Measurements from ENCODE around the gene TLE6. TPM values are rescaled to one million over a fixed set of nuclear protein-coding genes. Genes with fewer than 3 reads are reported as not detected.

The TLE6 gene
- total and polyA plus RNA-seq, 2 of the 13 experiments (the other 11 are each of a cell fraction or from before 2014, with no cell fraction given): 0.24 to 5.5 TPM

- TF ChIP-seq ZNF407 (CRISPR knock-in tag; IDR thresholded peaks at IDR 0.05; ENCODE audit: not compliant biosample characterization) (no peak), ZNF430 (CRISPR knock-in tag; IDR thresholded peaks at IDR 0.05) (no peak), ZNF354B (CRISPR knock-in tag; IDR thresholded peaks at IDR 0.05) (0 out of 2 replicates have a peak, but pooled peaks have one; percentile 65), CC2D1A (CRISPR knock-in tag; IDR thresholded peaks at IDR 0.05) (no peak), ZNF564 (CRISPR knock-in tag; IDR thresholded peaks at IDR 0.05) (no peak), HNF1B (CRISPR knock-in tag; IDR thresholded peaks at IDR 0.05) (0 out of 2 replicates have a peak, but pooled peaks have one; percentile 47), MTF1 (CRISPR knock-in tag; IDR thresholded peaks at IDR 0.05) (no peak), ZNF704 (CRISPR knock-in tag; IDR thresholded peaks at IDR 0.05; ENCODE audit: borderline replicate concordance) (peak; percentile 77; the same call in 1 of the 2 replicates), TFE3 (CRISPR knock-in tag; IDR thresholded peaks at IDR 0.05) (no peak; the same call in 1 of the 2 replicates), GABPB1 (CRISPR knock-in tag; IDR thresholded peaks at IDR 0.05) (peak; percentile 98), ZNF546 (CRISPR knock-in tag; conservative IDR thresholded peaks at IDR 0.05) (0 out of 2 replicates have a peak, but pooled peaks have one; percentile 29)
- TF ChIP-seq, protein P1, sequence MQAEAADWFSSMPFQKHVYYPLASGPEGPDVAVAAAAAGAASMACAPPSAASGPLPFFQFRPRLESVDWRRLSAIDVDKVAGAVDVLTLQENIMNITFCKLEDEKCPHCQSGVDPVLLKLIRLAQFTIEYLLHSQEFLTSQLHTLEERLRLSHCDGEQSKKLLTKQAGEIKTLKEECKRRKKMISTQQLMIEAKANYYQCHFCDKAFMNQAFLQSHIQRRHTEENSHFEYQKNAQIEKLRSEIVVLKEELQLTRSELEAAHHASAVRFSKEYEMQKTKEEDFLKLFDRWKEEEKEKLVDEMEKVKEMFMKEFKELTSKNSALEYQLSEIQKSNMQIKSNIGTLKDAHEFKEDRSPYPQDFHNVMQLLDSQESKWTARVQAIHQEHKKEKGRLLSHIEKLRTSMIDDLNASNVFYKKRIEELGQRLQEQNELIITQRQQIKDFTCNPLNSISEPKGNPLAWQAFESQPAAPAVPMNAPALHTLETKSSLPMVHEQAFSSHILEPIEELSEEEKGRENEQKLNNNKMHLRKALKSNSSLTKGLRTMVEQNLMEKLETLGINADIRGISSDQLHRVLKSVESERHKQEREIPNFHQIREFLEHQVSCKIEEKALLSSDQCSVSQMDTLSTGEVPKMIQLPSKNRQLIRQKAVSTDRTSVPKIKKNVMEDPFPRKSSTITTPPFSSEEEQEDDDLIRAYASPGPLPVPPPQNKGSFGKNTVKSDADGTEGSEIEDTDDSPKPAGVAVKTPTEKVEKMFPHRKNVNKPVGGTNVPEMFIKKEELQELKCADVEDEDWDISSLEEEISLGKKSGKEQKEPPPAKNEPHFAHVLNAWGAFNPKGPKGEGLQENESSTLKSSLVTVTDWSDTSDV (CRISPR knock-in tag; IDR thresholded peaks at IDR 0.05): no peak
Measured at GRCh38 chr19:2950286-2951124, 26.9 kb upstream of the TLE6 start (continued).

Measured in HepG2 (cell line).